ENCODE data around the gene ERVH48-1. TPM values are rescaled to one million over a fixed set of nuclear protein-coding genes. Genes with fewer than 3 reads are reported as not detected.
A peak's percentile ranks its signal among the peaks of the same experiment; 100 is the strongest.

ERVH48-1 gene
- total RNA-seq, 1 experiment from 2014 or later: 14.7 TPM

GRCh38 chr21:42878993-42879787, 46.2 kb downstream of the ERVH48-1 start, which contains the start of gene WDR4 (continued):
- TF ChIP-seq ESRRA (CRISPR knock-in tag; IDR thresholded peaks at IDR 0.05; ENCODE audit: borderline replicate concordance) (peak; percentile 78; the same call in 1 of the 2 replicates), E2F4 (CRISPR knock-in tag; IDR thresholded peaks at IDR 0.05; ENCODE audit: borderline replicate concordance, low read depth) (no peak), ZNF138 (CRISPR knock-in tag; conservative IDR thresholded peaks at IDR 0.05) (no peak), SMAD3 (CRISPR knock-in tag; IDR thresholded peaks at IDR 0.05; ENCODE audit: borderline replicate concordance) (peak; percentile 86; the same call in 1 of the 2 replicates), SMAD4 (CRISPR knock-in tag; IDR thresholded peaks at IDR 0.05) (no peak), ATF6 (CRISPR knock-in tag; IDR thresholded peaks at IDR 0.05) (no peak), ZNF232 (CRISPR knock-in tag; IDR thresholded peaks at IDR 0.05) (peak; percentile 62; the same call in 1 of the 2 replicates), FOXJ3 (CRISPR knock-in tag; IDR thresholded peaks at IDR 0.05; ENCODE audit: borderline replicate concordance) (no peak), ZBTB43 (CRISPR knock-in tag; IDR thresholded peaks at IDR 0.05) (peak; percentile 66; the same call in 1 of the 2 replicates), NFATC4 (CRISPR knock-in tag; IDR thresholded peaks at IDR 0.05) (no peak), ZNF425 (CRISPR knock-in tag; conservative IDR thresholded peaks at IDR 0.05) (no peak), ZNF512 (CRISPR knock-in tag; IDR thresholded peaks at IDR 0.05; ENCODE audit: borderline replicate concordance) (no peak), ZSCAN18 (CRISPR knock-in tag; IDR thresholded peaks at IDR 0.05) (no peak), ATF3 (CRISPR knock-in tag; conservative IDR thresholded peaks at IDR 0.05) (no peak), AFF4 (CRISPR knock-in tag; IDR thresholded peaks at IDR 0.05; ENCODE audit: borderline replicate concordance) (no peak), ZNF121 (CRISPR knock-in tag; IDR thresholded peaks at IDR 0.05) (no peak), ZNF263 (CRISPR knock-in tag; IDR thresholded peaks at IDR 0.05; ENCODE audit: low read depth) (peak; percentile 58; the same call in 1 of the 2 replicates), MAX (CRISPR knock-in tag; IDR thresholded peaks at IDR 0.05) (peak; percentile 97), NFE2L1 (CRISPR knock-in tag; IDR thresholded peaks at IDR 0.05) (no peak), GTF2I (CRISPR knock-in tag; conservative IDR thresholded peaks at IDR 0.05) (no peak), ZNF317 (CRISPR knock-in tag; IDR thresholded peaks at IDR 0.05; ENCODE audit: borderline replicate concordance, low read depth) (no peak), OVOL2 (CRISPR knock-in tag; IDR thresholded peaks at IDR 0.05; ENCODE audit: borderline replicate concordance) (no peak), ELF4 (CRISPR knock-in tag; IDR thresholded peaks at IDR 0.05; ENCODE audit: low read depth) (no peak), CBFB (CRISPR knock-in tag; IDR thresholded peaks at IDR 0.05; ENCODE audit: low read depth) (no peak)

All from WTC11 (cell line).